T-helper 1 cell treated with Interleukin-12 subunit alpha and Interleukin-12 subunit beta and Interleukin-4 antibody, amounts not matched to agents 30 μg/mL and 1 μg/mL, for 36 hours (primary cell): ENCODE data around the gene HADHB.
"Not testable (repeated sequence)": the region's sequence is repeated elsewhere in the genome, so short reads cannot be mapped to it uniquely, and the experiment has no call there.

Experiments
- H3K27ac Mint-ChIP-seq: one replicate; pipeline ENCODE4 v1.8.0; 2021; ENCODE audit warnings: mild to moderate bottlenecking, mixed read lengths
- H3K27me3 Mint-ChIP-seq: one replicate; pipeline ENCODE4 v1.8.0; 2021; ENCODE audit warnings: low read depth, mixed read lengths
- H3K36me3 Mint-ChIP-seq: one replicate; pipeline ENCODE4 v1.8.0; 2021; ENCODE audit warnings: low read depth, mixed read lengths
- H3K4me1 Mint-ChIP-seq: one replicate; pipeline ENCODE4 v1.8.0; 2021; ENCODE audit warnings: low read depth, mixed read lengths
- H3K4me3 Mint-ChIP-seq: one replicate; pipeline ENCODE4 v1.8.0; 2021; ENCODE audit warnings: mild to moderate bottlenecking, moderate library complexity, mixed read lengths
- H3K9me3 Mint-ChIP-seq: one replicate; pipeline ENCODE4 v1.8.0; 2021; ENCODE audit warnings: mixed read lengths

HADHB gene

GRCh38 chr2:26230806-26231205 lies 13.9 kb upstream of the HADHB start:
- H3K4me1 Mint-ChIP-seq: no peaks in the 10 kb centered on the region
- H3K27me3 Mint-ChIP-seq: no peaks in the 10 kb centered on the region

GRCh38 chr2:26235089-26235488 lies 9.7 kb upstream of the HADHB start:
- no peaks in the 10 kb centered on the region for H3K9me3 Mint-ChIP-seq
- H3K4me1 Mint-ChIP-seq: peaks cover 10% of the 10 kb centered on the region
- no peaks in the 10 kb centered on the region for H3K27me3 Mint-ChIP-seq
- no peak overlapping the region for H3K4me3 Mint-ChIP-seq
- peaks cover 36% of the 10 kb centered on the region for H3K36me3 Mint-ChIP-seq
- H3K27ac Mint-ChIP-seq: no peak overlapping the region

More at GRCh38 chr2:26230806-26231205, 13.9 kb upstream of the HADHB start:
- Mint-ChIP-seq H3K36me3 (peaks cover 54% of the 10 kb centered on the region), H3K4me3 (no peak overlapping the region), H3K27ac (no peak overlapping the region), H3K9me3 (peaks cover 5% of the 10 kb centered on the region)

- H3K36me3 Mint-ChIP-seq: peaks cover 25% of the 10 kb centered on the region
- H3K9me3 Mint-ChIP-seq: no peaks in the 10 kb centered on the region
- H3K4me1 Mint-ChIP-seq: peaks cover 23% of the 10 kb centered on the region
- H3K27me3 Mint-ChIP-seq: no peaks in the 10 kb centered on the region
- H3K4me3 Mint-ChIP-seq: no peak overlapping the region
- no peak overlapping the region for H3K27ac Mint-ChIP-seq
Measured at GRCh38 chr2:26237868-26238267, 6.9 kb upstream of the HADHB start.

DNA sequence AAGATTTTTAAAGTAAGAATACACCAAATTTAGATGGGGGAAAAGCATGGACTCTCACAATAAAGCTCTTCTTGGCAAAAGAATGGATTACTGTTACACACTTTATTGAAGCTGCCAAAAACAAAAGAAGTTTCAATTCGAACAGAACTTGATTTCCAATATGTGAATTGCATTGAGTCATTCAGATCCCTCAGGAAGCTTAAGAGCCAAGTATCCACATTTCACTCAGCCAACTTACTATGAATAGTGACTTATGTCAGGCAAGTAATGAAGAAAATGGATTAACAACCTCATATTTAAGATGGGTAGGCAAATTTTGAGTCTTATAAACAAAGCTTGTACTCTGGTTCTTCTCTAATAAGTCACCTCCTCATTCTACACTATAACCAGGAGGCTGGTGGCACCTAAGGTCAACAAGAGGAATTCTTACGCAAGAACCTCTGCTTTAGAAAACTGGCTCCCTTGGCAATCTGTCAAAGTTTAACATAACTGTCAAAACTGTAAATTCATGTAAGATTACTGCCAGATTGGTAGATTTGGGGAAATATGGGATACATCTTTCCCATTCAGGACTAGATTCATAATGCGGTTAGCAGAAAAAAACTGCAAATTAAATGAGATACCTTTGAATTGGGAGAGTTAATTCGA lies 6.3 kb upstream of the HADHB start:
- no peaks in the 10 kb centered on the region for H3K27me3 Mint-ChIP-seq
- no peak overlapping the region for H3K27ac Mint-ChIP-seq
- H3K9me3 Mint-ChIP-seq: no peaks in the 10 kb centered on the region

DNA sequence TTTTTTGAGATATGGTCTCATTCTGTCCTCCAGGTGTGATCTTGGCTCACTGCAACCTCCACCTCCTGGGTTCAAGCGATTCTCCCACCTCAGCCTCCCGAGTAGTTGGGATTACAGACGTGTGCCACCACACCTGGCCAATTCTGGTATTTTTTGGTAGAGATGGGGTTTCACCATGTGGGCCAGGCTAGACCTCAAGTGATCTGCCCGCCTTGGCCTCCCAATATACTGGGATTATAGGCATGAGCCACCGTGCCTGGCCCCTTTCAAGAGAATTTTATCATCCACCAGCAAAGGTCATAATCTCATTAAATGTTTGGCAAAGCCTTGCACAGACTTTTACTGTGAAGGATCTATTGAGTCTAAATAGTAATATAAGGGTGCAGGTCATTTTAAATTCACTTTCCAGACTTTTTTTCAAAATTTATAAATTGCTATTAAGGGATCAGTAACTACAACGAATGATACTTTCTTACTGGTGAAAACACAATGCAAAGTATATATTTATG lies 2.8 kb upstream of the HADHB start:
- peaks cover 42% of the 10 kb centered on the region for H3K4me1 Mint-ChIP-seq
- peak overlapping the region; percentile 28 for H3K27ac Mint-ChIP-seq
- H3K4me3 Mint-ChIP-seq: peak overlapping the region; percentile 58

More for the DNA sequence above, 6.3 kb upstream of the HADHB start:
- H3K4me3 Mint-ChIP-seq: no peak overlapping the region
- H3K36me3 Mint-ChIP-seq: peaks cover 23% of the 10 kb centered on the region
- peaks cover 28% of the 10 kb centered on the region for H3K4me1 Mint-ChIP-seq

DNA sequence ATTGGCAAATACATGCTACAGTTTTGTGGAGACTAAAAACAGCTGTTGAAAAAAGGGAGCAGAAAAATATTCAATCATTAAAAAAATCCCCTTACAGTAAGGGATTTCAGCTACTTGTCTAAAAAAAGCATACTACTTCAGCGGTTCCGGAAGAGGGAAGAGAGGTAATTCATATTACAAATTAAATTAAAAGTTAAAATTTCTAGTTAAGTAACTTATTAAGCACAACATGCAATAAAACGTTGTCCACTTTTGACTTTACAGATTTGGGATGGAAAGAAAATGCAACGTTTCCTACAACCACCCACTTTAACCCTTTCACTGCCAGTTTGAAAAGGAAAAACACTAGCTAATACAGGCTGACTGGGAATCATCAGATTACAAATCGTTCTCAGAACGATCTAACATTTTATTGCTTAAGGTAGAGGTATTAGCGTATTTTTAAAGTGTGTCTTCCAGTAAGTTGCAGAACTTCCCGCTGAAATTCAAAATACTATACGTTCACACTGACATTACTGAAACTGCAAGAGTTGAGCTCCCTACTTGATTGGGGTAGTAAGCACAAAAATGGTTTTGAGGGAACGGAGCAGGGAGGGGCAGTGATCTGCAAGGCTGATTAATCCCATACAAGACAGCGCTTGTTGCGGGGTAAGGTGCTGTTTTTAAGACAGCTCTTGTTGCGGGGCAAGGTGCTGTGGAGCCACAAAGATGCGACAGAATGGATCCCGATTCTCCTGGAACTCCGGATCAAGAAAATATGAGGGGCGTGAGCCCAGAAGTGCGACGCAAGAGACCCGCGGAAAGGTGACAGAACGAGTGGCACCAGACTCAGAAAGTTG lies 1.1 kb upstream of the HADHB start:
- H3K4me1 Mint-ChIP-seq: peaks cover 42% of the 10 kb centered on the region
- no peaks in the 10 kb centered on the region for H3K27me3 Mint-ChIP-seq

More for the DNA sequence above, 2.8 kb upstream of the HADHB start:
- Mint-ChIP-seq H3K9me3 (no peaks in the 10 kb centered on the region), H3K36me3 (peaks cover 13% of the 10 kb centered on the region), H3K27me3 (no peaks in the 10 kb centered on the region)

GRCh38 chr2:26245231-26245732 lies 543 bp downstream of the HADHB start:
- peak overlapping the region; percentile 94 for H3K27ac Mint-ChIP-seq
- H3K27me3 Mint-ChIP-seq: no peaks in the 10 kb centered on the region
- no peaks in the 10 kb centered on the region for H3K9me3 Mint-ChIP-seq
- no peaks in the 10 kb centered on the region for H3K36me3 Mint-ChIP-seq
- peak overlapping the region; percentile 94 for H3K4me3 Mint-ChIP-seq
- H3K4me1 Mint-ChIP-seq: peaks cover 35% of the 10 kb centered on the region

More for the DNA sequence above, 1.1 kb upstream of the HADHB start:
- H3K9me3 Mint-ChIP-seq: no peaks in the 10 kb centered on the region
- H3K36me3 Mint-ChIP-seq: peaks cover 5% of the 10 kb centered on the region
- H3K4me3 Mint-ChIP-seq: peak overlapping the region; percentile 94
- peak overlapping the region; percentile 94 for H3K27ac Mint-ChIP-seq

- peak overlapping the region; percentile 94 for H3K4me3 Mint-ChIP-seq
Measured at GRCh38 chr2:26245810-26246209, 1.1 kb downstream of the HADHB start.

GRCh38 chr2:26246818-26247217 lies 2.1 kb downstream of the HADHB start:
- no peaks in the 10 kb centered on the region for H3K27me3 Mint-ChIP-seq
- H3K9me3 Mint-ChIP-seq: no peaks in the 10 kb centered on the region
- peak overlapping the region; percentile 6 for H3K27ac Mint-ChIP-seq
- H3K4me1 Mint-ChIP-seq: peaks cover 32% of the 10 kb centered on the region
- H3K4me3 Mint-ChIP-seq: peak overlapping the region; percentile 94
- no peaks in the 10 kb centered on the region for H3K36me3 Mint-ChIP-seq

More at GRCh38 chr2:26245810-26246209, 1.1 kb downstream of the HADHB start:
- Mint-ChIP-seq H3K27me3 (no peaks in the 10 kb centered on the region), H3K27ac (peak overlapping the region; percentile 94), H3K36me3 (no peaks in the 10 kb centered on the region), H3K4me1 (peaks cover 31% of the 10 kb centered on the region), H3K9me3 (no peaks in the 10 kb centered on the region)

DNA sequence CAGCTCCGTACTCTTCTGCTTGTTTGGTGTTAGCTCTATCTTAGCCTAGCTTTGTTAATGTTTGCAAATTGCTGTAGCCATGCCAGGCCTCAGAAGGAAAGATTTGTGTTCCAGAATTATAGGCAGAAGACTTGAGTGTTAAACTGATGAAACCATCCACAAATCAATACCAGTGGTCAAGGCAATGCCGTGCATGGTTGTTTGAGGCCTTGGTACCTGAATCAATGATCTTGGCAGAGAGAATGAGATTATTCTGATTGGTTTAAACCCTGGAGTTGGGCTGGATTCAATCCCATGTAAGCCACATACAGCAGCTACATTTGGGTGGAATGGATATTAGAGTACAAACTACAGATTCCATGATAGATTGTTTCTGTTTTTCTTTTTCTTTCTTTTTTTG lies 4.9 kb downstream of the HADHB start:
- Mint-ChIP-seq H3K27me3 (no peaks in the 10 kb centered on the region), H3K4me3 (no peak overlapping the region), H3K4me1 (peaks cover 28% of the 10 kb centered on the region), H3K9me3 (no peaks in the 10 kb centered on the region), H3K36me3 (no peaks in the 10 kb centered on the region), H3K27ac (no peak overlapping the region)

GRCh38 chr2:26251893-26252292 lies 7.2 kb downstream of the HADHB start:
- Mint-ChIP-seq H3K9me3 (no peaks in the 10 kb centered on the region), H3K27me3 (no peaks in the 10 kb centered on the region), H3K4me1 (peaks cover 14% of the 10 kb centered on the region), H3K4me3 (no peak overlapping the region), H3K36me3 (peaks cover 4% of the 10 kb centered on the region), H3K27ac (no peak overlapping the region)

GRCh38 chr2:26255759-26256384 lies 11.1 kb downstream of the HADHB start:
- Mint-ChIP-seq H3K9me3 (no peaks in the 10 kb centered on the region), H3K27ac (no peak overlapping the region), H3K4me1 (peaks cover 10% of the 10 kb centered on the region), H3K4me3 (no peak overlapping the region), H3K27me3 (no peaks in the 10 kb centered on the region), H3K36me3 (peaks cover 14% of the 10 kb centered on the region)

DNA sequence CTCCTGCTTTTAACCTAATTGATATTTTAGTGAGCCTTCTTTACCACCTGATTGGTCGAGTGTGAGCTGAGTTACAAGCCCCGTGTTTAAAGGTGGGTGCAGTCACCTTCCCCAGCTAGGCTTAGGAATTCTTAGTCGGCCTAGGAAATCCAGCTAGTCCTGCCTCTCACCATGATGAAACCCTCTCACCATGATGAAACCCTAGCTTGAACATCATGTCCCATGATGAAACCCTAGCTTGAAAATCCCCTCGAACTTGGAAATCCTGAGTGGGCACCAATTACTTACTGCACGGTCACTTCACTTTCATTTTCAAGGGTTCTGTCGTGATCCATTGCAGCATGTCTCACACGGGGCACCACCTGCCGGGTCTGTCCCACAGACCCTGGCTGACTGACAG lies 14.1 kb downstream of the HADHB start:
- not testable (repeated sequence) for H3K27ac Mint-ChIP-seq, H3K9me3 Mint-ChIP-seq, H3K4me3 Mint-ChIP-seq, H3K4me1 Mint-ChIP-seq, H3K27me3 Mint-ChIP-seq
- peaks cover 19% of the 10 kb centered on the region for H3K36me3 Mint-ChIP-seq

DNA sequence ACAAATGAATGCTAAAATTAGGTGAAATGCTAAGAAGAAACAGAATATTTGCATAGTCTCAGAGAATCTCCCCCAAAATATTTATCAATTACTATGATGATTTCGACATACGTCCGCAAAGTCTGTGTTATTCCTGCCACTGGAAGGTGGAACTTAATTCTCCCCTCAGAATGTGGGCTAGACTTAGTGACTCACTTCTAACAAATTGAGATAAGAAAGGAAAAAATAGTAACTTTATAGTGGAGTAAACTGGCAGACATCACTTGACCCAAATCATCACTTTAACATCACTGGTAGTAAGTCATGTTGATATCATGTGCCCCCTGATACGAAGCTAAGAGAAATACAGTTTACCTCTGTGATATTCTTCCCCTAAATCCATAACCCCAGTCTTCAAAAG lies 23.5 kb downstream of the HADHB start:
- H3K27ac Mint-ChIP-seq: no peak overlapping the region
- no peaks in the 10 kb centered on the region for H3K9me3 Mint-ChIP-seq
- no peaks in the 10 kb centered on the region for H3K27me3 Mint-ChIP-seq
- H3K4me1 Mint-ChIP-seq: peaks cover 5% of the 10 kb centered on the region
- H3K36me3 Mint-ChIP-seq: peaks cover 14% of the 10 kb centered on the region
- no peak overlapping the region for H3K4me3 Mint-ChIP-seq
